ENCODE measurements around the gene TBX10.

GRCh38 chr11:67604815-67605214 lies 34.7 kb downstream of the TBX10 start:
- TF ChIP-seq, protein P1, sequence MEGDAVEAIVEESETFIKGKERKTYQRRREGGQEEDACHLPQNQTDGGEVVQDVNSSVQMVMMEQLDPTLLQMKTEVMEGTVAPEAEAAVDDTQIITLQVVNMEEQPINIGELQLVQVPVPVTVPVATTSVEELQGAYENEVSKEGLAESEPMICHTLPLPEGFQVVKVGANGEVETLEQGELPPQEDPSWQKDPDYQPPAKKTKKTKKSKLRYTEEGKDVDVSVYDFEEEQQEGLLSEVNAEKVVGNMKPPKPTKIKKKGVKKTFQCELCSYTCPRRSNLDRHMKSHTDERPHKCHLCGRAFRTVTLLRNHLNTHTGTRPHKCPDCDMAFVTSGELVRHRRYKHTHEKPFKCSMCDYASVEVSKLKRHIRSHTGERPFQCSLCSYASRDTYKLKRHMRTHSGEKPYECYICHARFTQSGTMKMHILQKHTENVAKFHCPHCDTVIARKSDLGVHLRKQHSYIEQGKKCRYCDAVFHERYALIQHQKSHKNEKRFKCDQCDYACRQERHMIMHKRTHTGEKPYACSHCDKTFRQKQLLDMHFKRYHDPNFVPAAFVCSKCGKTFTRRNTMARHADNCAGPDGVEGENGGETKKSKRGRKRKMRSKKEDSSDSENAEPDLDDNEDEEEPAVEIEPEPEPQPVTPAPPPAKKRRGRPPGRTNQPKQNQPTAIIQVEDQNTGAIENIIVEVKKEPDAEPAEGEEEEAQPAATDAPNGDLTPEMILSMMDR (IDR thresholded peaks at IDR 0.05), result no peak
- TF ChIP-seq POLR2A (IDR thresholded peaks at IDR 0.05), result no peak
